CD14-positive monocyte (primary cell): ENCODE measurements around the gene TACC2. TPM values are rescaled to one million over a fixed set of nuclear protein-coding genes. Genes with fewer than 3 reads are reported as not detected.

Experiments used
- DNase-seq, 3 donors: peaks; one replicate each; pipeline ENCODE4 v3.0.0-alpha.2; 2011 to 2022
- H2AFZ ChIP-seq: 2 replicates; pipeline ENCODE4 v1.6.0; 2012; ENCODE audit warnings: mild to moderate bottlenecking, low read depth, low read length, inconsistent platforms; ENCODE audit not compliant: insufficient read depth, poor library complexity, severe bottlenecking
- H3K27ac ChIP-seq, 2 donors: 1 replicate in 1 of 2; 2 replicates in 1 of 2; pipeline ENCODE4 v1.5.1; 2012 to 2013; ENCODE audit warnings: low read length in 2 of 2, control low read depth in 1 of 2, inconsistent platforms in 1 of 2, low read depth in 1 of 2, mild to moderate bottlenecking in 1 of 2
- H3K27me3 ChIP-seq, 2 donors: one replicate each; pipeline versions ENCODE4 v1.6.0 to v1.6.1; 2011 to 2013; ENCODE audit warnings: low read length in 2 of 2; ENCODE audit not compliant: control insufficient read depth in 2 of 2, insufficient read depth in 2 of 2
- H3K36me3 ChIP-seq, 2 donors: replicated peaks in 1 of 2; 1 replicate in 1 of 2; 2 replicates in 1 of 2; pipeline versions ENCODE4 v1.5.1 to v1.6.1; 2012 to 2013; ENCODE audit warnings: low read length in 2 of 2, control low read depth in 1 of 2, inconsistent platforms in 1 of 2, mild to moderate bottlenecking in 1 of 2; ENCODE audit not compliant: insufficient read depth in 2 of 2, control insufficient read depth in 1 of 2
- H3K4me1 ChIP-seq, 2 donors: 1 replicate in 1 of 2; 2 replicates in 1 of 2; pipeline versions ENCODE4 v1.5.1 to v1.6.1; 2012 to 2013; ENCODE audit warnings: low read length in 2 of 2, control low read depth in 1 of 2, inconsistent platforms in 1 of 2, mild to moderate bottlenecking in 1 of 2, moderate library complexity in 1 of 2; ENCODE audit not compliant: insufficient read depth in 2 of 2, control insufficient read depth in 1 of 2
- H3K4me2 ChIP-seq: replicated peaks from 2 replicates; pipeline ENCODE3; 2012; ENCODE audit warnings: low read length, moderate library complexity, mild to moderate bottlenecking; ENCODE audit not compliant: poor library complexity, severe bottlenecking; ENCODE audit errors: extremely low read depth
- H3K4me3 ChIP-seq, 3 experiments: fragments of 200-600 bp in 1 of 3; sonication (generic) in 1 of 3; replicated peaks in 1 of 3; 1 replicate in 2 of 3; 2 replicates in 1 of 3; pipeline ENCODE4 v1.5.1; 2011 to 2013; ENCODE audit warnings: low read length in 3 of 3, mild to moderate bottlenecking in 3 of 3, control low read depth in 2 of 3, low read depth in 2 of 3, inconsistent platforms in 1 of 3, moderate library complexity in 1 of 3
- H3K79me2 ChIP-seq: 2 replicates; pipeline ENCODE4 v1.6.0; 2012; ENCODE audit warnings: mild to moderate bottlenecking, control low read depth, inconsistent platforms, low read length, moderate library complexity; ENCODE audit not compliant: insufficient read depth
- H3K9ac ChIP-seq: 2 replicates; pipeline ENCODE4 v1.6.0; 2017; ENCODE audit warnings: low read length, mild to moderate bottlenecking; ENCODE audit not compliant: insufficient read depth, poor library complexity, severe bottlenecking
- H3K9me3 ChIP-seq, 2 donors: replicated peaks in 1 of 2; 1 replicate in 1 of 2; 2 replicates in 1 of 2; pipeline versions ENCODE4 v1.5.1 to v1.6.1; 2012 to 2013; ENCODE audit warnings: low read length in 2 of 2, control low read depth in 1 of 2; ENCODE audit not compliant: control insufficient read depth in 1 of 2, insufficient read depth in 1 of 2
- H4K20me1 ChIP-seq: 2 replicates; pipeline ENCODE4 v1.6.0; 2012; ENCODE audit warnings: mild to moderate bottlenecking, low read length, control low read depth, moderate library complexity; ENCODE audit not compliant: insufficient read depth
- H3K27ac Mint-ChIP-seq, 7 donors: one replicate each; pipeline ENCODE4 v1.8.0; 2020; ENCODE audit warnings: mild to moderate bottlenecking in 7 of 7, mixed read lengths in 7 of 7, moderate library complexity in 6 of 7, inconsistent platforms in 2 of 7
- H3K27me3 Mint-ChIP-seq, 3 donors: one replicate each; pipeline ENCODE4 v1.8.0; 2021 to 2022; ENCODE audit warnings: low read depth in 3 of 3, mild to moderate bottlenecking in 3 of 3, mixed read lengths in 3 of 3, moderate library complexity in 3 of 3, inconsistent platforms in 1 of 3
- H3K36me3 Mint-ChIP-seq, 2 donors: one replicate each; pipeline ENCODE4 v1.8.0; 2020; ENCODE audit warnings: mixed read lengths in 2 of 2, inconsistent platforms in 1 of 2, mild to moderate bottlenecking in 1 of 2
- H3K4me1 Mint-ChIP-seq: one replicate; pipeline ENCODE4 v1.8.0; 2020; ENCODE audit warnings: mild to moderate bottlenecking, mixed read lengths
- H3K4me3 Mint-ChIP-seq, 2 donors: one replicate each; pipeline ENCODE4 v1.8.0; 2020; ENCODE audit warnings: mild to moderate bottlenecking in 2 of 2, mixed read lengths in 2 of 2, moderate library complexity in 1 of 2
- H3K9me3 Mint-ChIP-seq, 7 donors: one replicate each; pipeline ENCODE4 v1.8.0; 2020 to 2022; ENCODE audit warnings: mixed read lengths in 7 of 7, mild to moderate bottlenecking in 6 of 7, moderate library complexity in 6 of 7, inconsistent platforms in 2 of 7
- WGBS: methylation state at CpG from one replicate; pipeline ENCODE4 v1.1.5; 2013; ENCODE audit warnings: missing lambda C conversion rate; ENCODE audit not compliant: insufficient coverage; 5-methylcytosine and 5-hydroxymethylcytosine counted together
- intact Hi-C, 2 donors: fragments of 100-400 bp; cut with micrococcal nuclease; formaldehyde crosslinking; loops; one replicate each; pipeline versions ENCODE4 v1.15.0 to v1.15.1; 2023
- polyA plus RNA-seq, 3 donors: library from polyadenylated mRNA; depleted of rRNA in 1 of 3; unstranded in 2 of 3; stranded (reverse) in 1 of 3; fragments of 300-500 nt in 2 of 3; fragments of >200 nt in 1 of 3; fragmentation: Illumina TruSeq in 2 of 3; gene quantifications; 1 replicate in 2 of 3; 2 replicates in 1 of 3; pipeline ENCODE4 v1.2.3, GENCODE V29; 2012 to 2021
- TF ChIP-seq, protein P1 (sequence below): fragments of 200-600 bp; IDR thresholded peaks from one replicate; pipeline ENCODE4 v1.8.0; 2022; ENCODE audit warnings: antibody characterized with exemption, mild to moderate bottlenecking

The TACC2 gene
- polyA plus RNA-seq, 3 donors, result 0.03 TPM; not detected in 2

DNA sequence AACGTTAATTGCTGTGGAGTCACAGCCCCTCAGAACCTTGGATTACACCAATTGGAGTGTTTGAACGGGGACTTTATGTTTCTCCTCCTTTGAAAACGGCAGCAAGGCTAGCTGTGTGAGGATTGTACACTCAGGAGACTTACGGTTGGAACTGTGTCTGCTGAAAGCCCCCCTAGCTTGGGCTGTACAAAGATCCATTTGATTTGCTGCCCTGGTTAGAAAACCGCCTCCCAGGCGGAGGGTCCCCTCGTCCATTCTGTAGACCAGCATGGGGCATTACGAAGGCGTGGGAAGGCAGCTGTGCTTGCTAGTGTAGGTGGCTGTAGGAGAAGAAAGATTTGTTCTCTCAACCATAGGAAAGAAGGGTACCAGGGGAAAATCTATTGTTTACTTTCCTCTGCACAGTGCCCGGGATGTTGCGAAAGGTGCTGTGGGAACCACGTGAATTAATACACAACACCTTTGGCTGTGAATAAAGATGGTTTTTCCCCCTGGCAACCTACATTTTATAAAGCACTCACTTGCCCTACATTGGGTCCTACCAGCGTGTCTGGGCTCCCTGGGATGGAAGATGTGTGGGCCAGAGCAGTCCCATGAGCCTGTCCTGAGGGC is 208.8 kb downstream of the TACC2 start:
- intact Hi-C loops, result no loop called here
- Mint-ChIP-seq H3K9me3 (peaks cover 0 to 6% (median 0%) of the 10 kb centered on the region in 7 donors), H3K27me3 (peaks cover 0 to 6% (median 3%) of the 10 kb centered on the region in 3 donors)

DNA sequence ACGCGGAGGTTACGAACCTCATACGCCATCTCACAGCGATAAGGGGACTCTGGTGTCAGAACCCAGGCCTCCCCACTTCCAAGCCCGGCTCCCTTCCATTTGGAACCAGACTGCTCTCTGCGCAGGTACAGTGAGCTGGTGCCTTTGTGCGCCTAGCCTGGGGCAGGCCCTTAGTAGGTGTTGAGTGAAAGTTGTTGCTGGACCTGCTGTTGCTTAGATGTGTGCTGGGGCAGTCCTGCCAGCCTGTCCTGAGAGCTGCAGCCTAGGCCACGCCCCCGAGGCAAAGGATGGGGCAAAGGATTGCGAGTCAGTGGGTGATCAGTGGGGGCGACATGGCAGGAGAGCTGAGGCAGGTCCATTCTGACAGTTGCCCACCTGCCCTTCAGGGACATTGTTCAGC is 209.7 kb downstream of the TACC2 start:
- TF ChIP-seq, protein P1, sequence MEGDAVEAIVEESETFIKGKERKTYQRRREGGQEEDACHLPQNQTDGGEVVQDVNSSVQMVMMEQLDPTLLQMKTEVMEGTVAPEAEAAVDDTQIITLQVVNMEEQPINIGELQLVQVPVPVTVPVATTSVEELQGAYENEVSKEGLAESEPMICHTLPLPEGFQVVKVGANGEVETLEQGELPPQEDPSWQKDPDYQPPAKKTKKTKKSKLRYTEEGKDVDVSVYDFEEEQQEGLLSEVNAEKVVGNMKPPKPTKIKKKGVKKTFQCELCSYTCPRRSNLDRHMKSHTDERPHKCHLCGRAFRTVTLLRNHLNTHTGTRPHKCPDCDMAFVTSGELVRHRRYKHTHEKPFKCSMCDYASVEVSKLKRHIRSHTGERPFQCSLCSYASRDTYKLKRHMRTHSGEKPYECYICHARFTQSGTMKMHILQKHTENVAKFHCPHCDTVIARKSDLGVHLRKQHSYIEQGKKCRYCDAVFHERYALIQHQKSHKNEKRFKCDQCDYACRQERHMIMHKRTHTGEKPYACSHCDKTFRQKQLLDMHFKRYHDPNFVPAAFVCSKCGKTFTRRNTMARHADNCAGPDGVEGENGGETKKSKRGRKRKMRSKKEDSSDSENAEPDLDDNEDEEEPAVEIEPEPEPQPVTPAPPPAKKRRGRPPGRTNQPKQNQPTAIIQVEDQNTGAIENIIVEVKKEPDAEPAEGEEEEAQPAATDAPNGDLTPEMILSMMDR, result no peak
- H3K79me2 ChIP-seq, result no peaks in the 10 kb centered on the region
- H3K4me2 ChIP-seq, result no peak overlapping the region
- intact Hi-C loops, result no loop called here
- H4K20me1 ChIP-seq, result no peaks in the 10 kb centered on the region
- Mint-ChIP-seq H3K9me3 (peaks cover 0 to 6% (median 0%) of the 10 kb centered on the region in 7 donors), H3K36me3 (no peaks in the 10 kb centered on the region), H3K27ac (no peak overlapping the region), H3K4me3 (no peak overlapping the region), H3K27me3 (peaks cover 0 to 7% (median 3%) of the 10 kb centered on the region in 3 donors), H3K4me1 (no peaks in the 10 kb centered on the region)
- H3K9ac ChIP-seq, result no peak overlapping the region
- no peak overlapping the region for H3K4me3 ChIP-seq
- H3K27me3 ChIP-seq, result no peaks in the 10 kb centered on the region
- H3K4me1 ChIP-seq, result no peaks in the 10 kb centered on the region
- no peak overlapping the region for H2AFZ ChIP-seq
- 92% methylated on average over 11 of the region's 12 CpGs for WGBS
- no peaks in the 10 kb centered on the region for H3K36me3 ChIP-seq
- H3K9me3 ChIP-seq, result no peaks in the 10 kb centered on the region
- no peak overlapping the region for H3K27ac ChIP-seq
- DNase-seq, result no peak

More for the DNA sequence above, 208.8 kb downstream of the TACC2 start:
- 92% methylated on average over 3 of the region's 13 CpGs for WGBS
- Histone ChIP-seq H3K9ac (no peak overlapping the region), H3K4me1 (no peaks in the 10 kb centered on the region), H3K4me2 (no peak overlapping the region), H4K20me1 (no peaks in the 10 kb centered on the region), H3K27ac (no peak overlapping the region), H3K79me2 (no peaks in the 10 kb centered on the region), H2AFZ (no peak overlapping the region), H3K27me3 (no peaks in the 10 kb centered on the region), H3K36me3 (no peaks in the 10 kb centered on the region), H3K9me3 (no peaks in the 10 kb centered on the region), H3K4me3 (no peak overlapping the region)
- H3K27ac Mint-ChIP-seq, result peak overlapping the region in 1 of 7 donors; percentile 12
- no peaks in the 10 kb centered on the region for H3K4me1 Mint-ChIP-seq
- no peaks in the 10 kb centered on the region for H3K36me3 Mint-ChIP-seq
- DNase-seq, result no peak
- TF ChIP-seq, protein P1, result no peak
- H3K4me3 Mint-ChIP-seq, result no peak overlapping the region
